BLaER1 treated with 17β-estradiol and CSF1 and Interleukin-3, amounts not matched to agents 10 nM and 100 nM (cell line): ENCODE measurements around the gene ATP1A2.

Source experiments
- H3K27ac ChIP-seq, 11 experiments: shearing (Covaris generic); formaldehyde crosslinking; 2 replicates each; pipeline ENCODE4 v1.8.1; 2022
- H3K27me3 ChIP-seq, 11 experiments: shearing (Covaris generic); formaldehyde crosslinking; 2 replicates each; pipeline ENCODE4 v1.8.1; 2022
- H3K36me3 ChIP-seq, 11 experiments: shearing (Covaris generic); formaldehyde crosslinking; 2 replicates each; pipeline ENCODE4 v1.8.1; 2022
- H3K4me1 ChIP-seq, 10 experiments: shearing (Covaris generic); formaldehyde crosslinking; 2 replicates each; pipeline ENCODE4 v1.8.1; 2022
- H3K4me2 ChIP-seq, 11 experiments: shearing (Covaris generic); formaldehyde crosslinking; 2 replicates each; pipeline ENCODE4 v1.8.1; 2022
- H3K4me3 ChIP-seq, 10 experiments: shearing (Covaris generic); formaldehyde crosslinking; 2 replicates each; pipeline ENCODE4 v1.8.1; 2022
- H3K9ac ChIP-seq, 11 experiments: shearing (Covaris generic); formaldehyde crosslinking; 2 replicates each; pipeline ENCODE4 v1.8.1; 2022
- H3K9me3 ChIP-seq, 11 experiments: shearing (Covaris generic); formaldehyde crosslinking; replicated peaks in 1 of 11; 2 replicates each; pipeline ENCODE4 v1.8.1; 2022
- H4K20me1 ChIP-seq, 11 experiments: shearing (Covaris generic); formaldehyde crosslinking; 2 replicates each; pipeline ENCODE4 v1.8.1; 2022
- Cebpa-rat ChIP-seq, 11 experiments: shearing (Covaris generic); IDR thresholded peaks; 2 replicates each; pipeline ENCODE4 v1.8.1; 2022

The ATP1A2 gene

GRCh38 chr1:160164121-160164520 is 48.6 kb downstream of the ATP1A2 start:
- Histone ChIP-seq H3K27me3 (no peaks in the 10 kb centered on the region), H3K4me2 (peak overlapping the region in 5 of 11 experiments; percentile 30 to 65 (median 48); a peak in 9 of 22 replicates), H3K4me3 (no peak overlapping the region), H3K4me1 (peaks cover 35 to 75% (median 61%) of the 10 kb centered on the region in 10 experiments), H4K20me1 (no peaks in the 10 kb centered on the region), H3K9me3 (no peaks in the 10 kb centered on the region), H3K27ac (peak overlapping the region in 1 of 11 experiments; percentile 20; a peak in 2 of 22 replicates), H3K9ac (no peak overlapping the region), H3K36me3 (no peaks in the 10 kb centered on the region)
- no peak for TF ChIP-seq Cebpa-rat (IDR thresholded peaks at IDR 0.05)

- Histone ChIP-seq H3K4me3 (peak overlapping the region in 2 of 10 experiments; percentile 37 to 39; a peak in 4 of 20 replicates), H3K27ac (peak overlapping the region in 9 of 11 experiments; percentile 40 to 72 (median 53); a peak in 17 of 22 replicates), H3K9ac (peak overlapping the region in 4 of 11 experiments; percentile 38 to 56 (median 52); a peak in 9 of 22 replicates), H4K20me1 (no peaks in the 10 kb centered on the region), H3K4me1 (peaks cover 57 to 96% (median 80%) of the 10 kb centered on the region in 10 experiments), H3K4me2 (peak overlapping the region; percentile 65 to 96 (median 84)), H3K9me3 (no peaks in the 10 kb centered on the region), H3K36me3 (no peaks in the 10 kb centered on the region), H3K27me3 (no peaks in the 10 kb centered on the region)
- no peak for TF ChIP-seq Cebpa-rat (IDR thresholded peaks at IDR 0.05)
Observed at GRCh38 chr1:160166166-160166868, 50.8 kb downstream of the ATP1A2 start.

GRCh38 chr1:160167056-160167455 is 51.5 kb downstream of the ATP1A2 start:
- H3K4me2 ChIP-seq: peak overlapping the region; percentile 65 to 96 (median 84)
- no peaks in the 10 kb centered on the region for H4K20me1 ChIP-seq
- H3K4me1 ChIP-seq: peaks cover 61 to 97% (median 77%) of the 10 kb centered on the region in 10 experiments

GRCh38 chr1:160167580-160167979 is 52.0 kb downstream of the ATP1A2 start:
- no peak for TF ChIP-seq Cebpa-rat (IDR thresholded peaks at IDR 0.05)
- H3K36me3 ChIP-seq: no peaks in the 10 kb centered on the region
- no peak overlapping the region for H3K9ac ChIP-seq
- H3K9me3 ChIP-seq: no peaks in the 10 kb centered on the region
- H3K4me1 ChIP-seq: peaks cover 61 to 91% (median 73%) of the 10 kb centered on the region in 10 experiments
- H3K4me3 ChIP-seq: no peak overlapping the region
- H4K20me1 ChIP-seq: no peaks in the 10 kb centered on the region
- H3K4me2 ChIP-seq: peak overlapping the region; percentile 23 to 97 (median 86); a peak in 19 of 22 replicates
- H3K27me3 ChIP-seq: no peaks in the 10 kb centered on the region
- peak overlapping the region in 4 of 11 experiments; percentile 20 to 72 (median 48); a peak in 5 of 22 replicates for H3K27ac ChIP-seq

More at GRCh38 chr1:160167056-160167455, 51.5 kb downstream of the ATP1A2 start:
- Histone ChIP-seq H3K9me3 (no peaks in the 10 kb centered on the region), H3K27ac (peak overlapping the region in 6 of 11 experiments; percentile 40 to 72 (median 60); a peak in 10 of 22 replicates), H3K27me3 (no peaks in the 10 kb centered on the region), H3K9ac (peak overlapping the region in 2 of 11 experiments; percentile 52 to 56; a peak in 2 of 22 replicates), H3K36me3 (no peaks in the 10 kb centered on the region), H3K4me3 (no peak overlapping the region)
- TF ChIP-seq Cebpa-rat (IDR thresholded peaks at IDR 0.05): no peak

GRCh38 chr1:160168016-160168415 is 52.5 kb downstream of the ATP1A2 start:
- Histone ChIP-seq H3K27ac (peak overlapping the region in 4 of 11 experiments; percentile 20 to 72 (median 46); a peak in 5 of 22 replicates), H3K4me1 (peaks cover 61 to 87% (median 71%) of the 10 kb centered on the region in 10 experiments), H3K4me2 (peak overlapping the region; percentile 74 to 97 (median 90); a peak in 20 of 22 replicates), H3K9me3 (no peaks in the 10 kb centered on the region), H4K20me1 (no peaks in the 10 kb centered on the region), H3K27me3 (no peaks in the 10 kb centered on the region), H3K9ac (no peak overlapping the region), H3K4me3 (no peak overlapping the region), H3K36me3 (no peaks in the 10 kb centered on the region)
- no peak for TF ChIP-seq Cebpa-rat (IDR thresholded peaks at IDR 0.05)

- peak overlapping the region; percentile 74 to 97 (median 90) for H3K4me2 ChIP-seq
- H3K4me1 ChIP-seq: peaks cover 61 to 79% (median 67%) of the 10 kb centered on the region in 10 experiments
- no peaks in the 10 kb centered on the region for H3K27me3 ChIP-seq
- H3K9me3 ChIP-seq: no peaks in the 10 kb centered on the region
- no peak for TF ChIP-seq Cebpa-rat (IDR thresholded peaks at IDR 0.05)
- H3K9ac ChIP-seq: peak overlapping the region in 9 of 11 experiments; percentile 38 to 69 (median 64); a peak in 15 of 22 replicates
- peak overlapping the region in 9 of 11 experiments; percentile 55 to 78 (median 69); a peak in 18 of 22 replicates for H3K27ac ChIP-seq
- no peaks in the 10 kb centered on the region for H4K20me1 ChIP-seq
- H3K4me3 ChIP-seq: peak overlapping the region in 5 of 10 experiments; percentile 14 to 43 (median 36); a peak in 4 of 20 replicates
- no peaks in the 10 kb centered on the region for H3K36me3 ChIP-seq
Observed at GRCh38 chr1:160168609-160169369, 53.2 kb downstream of the ATP1A2 start.

- no peaks in the 10 kb centered on the region for H4K20me1 ChIP-seq
- H3K9ac ChIP-seq: peak overlapping the region in 9 of 11 experiments; percentile 38 to 69 (median 64); a peak in 16 of 22 replicates
- no peak for TF ChIP-seq Cebpa-rat (IDR thresholded peaks at IDR 0.05)
- peak overlapping the region; percentile 74 to 97 (median 90) for H3K4me2 ChIP-seq
- no peaks in the 10 kb centered on the region for H3K9me3 ChIP-seq
- H3K27ac ChIP-seq: peak overlapping the region in 9 of 11 experiments; percentile 55 to 78 (median 69); a peak in 19 of 22 replicates
- no peaks in the 10 kb centered on the region for H3K36me3 ChIP-seq
- H3K4me1 ChIP-seq: peaks cover 57 to 72% (median 63%) of the 10 kb centered on the region in 10 experiments
- H3K4me3 ChIP-seq: peak overlapping the region in 7 of 10 experiments; percentile 29 to 49 (median 39); a peak in 10 of 20 replicates
- H3K27me3 ChIP-seq: no peaks in the 10 kb centered on the region
Observed at GRCh38 chr1:160169553-160170399, 54.2 kb downstream of the ATP1A2 start.

- Histone ChIP-seq H3K4me3 (no peak overlapping the region), H4K20me1 (no peaks in the 10 kb centered on the region), H3K4me1 (peaks cover 43 to 56% (median 52%) of the 10 kb centered on the region in 10 experiments), H3K36me3 (no peaks in the 10 kb centered on the region), H3K27me3 (no peaks in the 10 kb centered on the region), H3K9me3 (no peaks in the 10 kb centered on the region), H3K4me2 (peak overlapping the region in 9 of 11 experiments; percentile 83 to 97 (median 92); a peak in 17 of 22 replicates), H3K9ac (no peak overlapping the region), H3K27ac (no peak overlapping the region)
- TF ChIP-seq Cebpa-rat (IDR thresholded peaks at IDR 0.05): no peak
Observed at GRCh38 chr1:160171354-160171753, 55.8 kb downstream of the ATP1A2 start.
